ENCODE data around the gene CHST12. TPM values are rescaled to one million over a fixed set of nuclear protein-coding genes. Genes with fewer than 3 reads are reported as not detected.
A peak's percentile ranks its signal among the peaks of the same experiment; 100 is the strongest.
"Not testable (repeated sequence)": the region's sequence is repeated elsewhere in the genome, so short reads cannot be mapped to it uniquely, and the experiment has no call there.

Gene CHST12
- total and polyA plus RNA-seq, 8 donors, result 11.7 to 27.1 (median 15.0) TPM

GRCh38 chr7:2386964-2387669 lies 16.3 kb upstream of the CHST12 start:
- Histone ChIP-seq H3K4me1 (peaks cover 0 to 16% of the 10 kb centered on the region in 2 donors), H3K27me3 (no peaks in the 10 kb centered on the region), H3K36me3 (peaks cover 0 to 25% of the 10 kb centered on the region in 2 donors), H3K4me3 (no peak overlapping the region), H3K27ac (no peak overlapping the region), H3K9me3 (no peaks in the 10 kb centered on the region)
- ATAC-seq, result no peak
- DNase-seq, result no peak
- intact Hi-C loops (cut with DNase I), result no loop called here
- no peak for TF ChIP-seq CTCF (IDR thresholded peaks at IDR 0.05)

- Histone ChIP-seq H3K4me3 (no peak overlapping the region), H3K27ac (peak overlapping the region in 1 of 2 donors; percentile 1), H3K36me3 (peaks cover 0 to 15% of the 10 kb centered on the region in 2 donors), H3K4me1 (peaks cover 0 to 16% of the 10 kb centered on the region in 2 donors), H3K9me3 (no peaks in the 10 kb centered on the region), H3K27me3 (no peaks in the 10 kb centered on the region)
- intact Hi-C loops (cut with DNase I), result no loop called here
- TF ChIP-seq CTCF (IDR thresholded peaks at IDR 0.05), result no peak
- DNase-seq (peak in 1 of 4 donors; percentile 46), ATAC-seq (peak; percentile 41)
Observed at GRCh38 chr7:2387897-2388636, 15.3 kb upstream of the CHST12 start.

- H3K27me3 ChIP-seq, result no peaks in the 10 kb centered on the region
- no peak for ATAC-seq
- no peak for TF ChIP-seq CTCF (IDR thresholded peaks at IDR 0.05)
- H3K4me3 ChIP-seq, result no peak overlapping the region
- no peaks in the 10 kb centered on the region for H3K9me3 ChIP-seq
- no peak for DNase-seq
- peaks cover 0 to 20% of the 10 kb centered on the region in 2 donors for H3K4me1 ChIP-seq
- intact Hi-C loops (cut with DNase I), result no loop called here
- H3K27ac ChIP-seq, result no peak overlapping the region
- peaks cover 0 to 10% of the 10 kb centered on the region in 2 donors for H3K36me3 ChIP-seq
Observed at GRCh38 chr7:2388637-2388954, 14.8 kb upstream of the CHST12 start.

- H3K9me3 ChIP-seq; H3K27me3 ChIP-seq; H3K27ac ChIP-seq; H3K4me3 ChIP-seq; intact Hi-C loops (cut with DNase I); H3K36me3 ChIP-seq; DNase-seq: not testable (repeated sequence)
- ATAC-seq, result peak; percentile 64
- peaks cover 0 to 20% of the 10 kb centered on the region in 2 donors for H3K4me1 ChIP-seq
Observed at GRCh38 chr7:2390020-2390816, 13.2 kb upstream of the CHST12 start.

GRCh38 chr7:2393706-2394105 lies 9.7 kb upstream of the CHST12 start:
- no peak for TF ChIP-seq CTCF (IDR thresholded peaks at IDR 0.05)
- peaks cover 0 to 19% of the 10 kb centered on the region in 2 donors for H3K4me1 ChIP-seq
- no peaks in the 10 kb centered on the region for H3K36me3 ChIP-seq
- H3K27ac ChIP-seq, result peak overlapping the region in 1 of 2 donors; percentile 28
- DNase-seq (no peak), ATAC-seq (no peak)
- intact Hi-C loops (cut with DNase I), result no loop called here
- H3K9me3 ChIP-seq, result no peaks in the 10 kb centered on the region
- no peaks in the 10 kb centered on the region for H3K27me3 ChIP-seq
- H3K4me3 ChIP-seq, result no peak overlapping the region
